Activated T-cell treated with anti-CD3 and anti-CD28 coated beads, Interleukin-2, amount 50 U/mL, for 72 hours (primary cell): ENCODE data around the gene SORBS1. TPM values are rescaled to one million over a fixed set of nuclear protein-coding genes. Genes with fewer than 3 reads are reported as not detected.
A peak's percentile ranks its signal among the peaks of the same experiment; 100 is the strongest.

ENCODE experiments used
- ATAC-seq, 2 donors: fragments of 150-1000 bp; cut with Tn5 transposase; replicated peaks in 1 of 2; 2 replicates each; pipeline ENCODE4 v1.10.0; 2021; ENCODE audit warnings: moderate library complexity in 2 of 2, mild to moderate bottlenecking in 1 of 2
- DNase-seq, 2 donors: peaks; one replicate each; pipeline ENCODE4 v3.0.0; 2021 to 2022; ENCODE audit warnings: mixed read lengths in 1 of 2
- H3K27ac Mint-ChIP-seq: one replicate; pipeline ENCODE4 v1.8.0; 2022; ENCODE audit warnings: mild to moderate bottlenecking, moderate library complexity, mixed read lengths
- H3K27me3 Mint-ChIP-seq: one replicate; pipeline ENCODE4 v1.8.0; 2022; ENCODE audit warnings: low read depth, mixed read lengths
- H3K36me3 Mint-ChIP-seq, 2 donors: one replicate each; pipeline ENCODE4 v1.8.0; 2022; ENCODE audit warnings: mixed read lengths in 2 of 2, mild to moderate bottlenecking in 1 of 2; ENCODE audit not compliant: insufficient read depth in 2 of 2
- H3K4me1 Mint-ChIP-seq: one replicate; pipeline ENCODE4 v1.8.0; 2022; ENCODE audit warnings: low read depth, mixed read lengths
- H3K4me3 Mint-ChIP-seq, 2 donors: one replicate each; pipeline ENCODE4 v1.8.0; 2022; ENCODE audit warnings: mild to moderate bottlenecking in 2 of 2, mixed read lengths in 2 of 2, moderate library complexity in 2 of 2
- H3K9me3 Mint-ChIP-seq, 2 donors: one replicate each; pipeline ENCODE4 v1.8.0; 2022; ENCODE audit warnings: mixed read lengths in 2 of 2
- total RNA-seq, 2 donors: library from RNA; stranded (reverse); gene quantifications; one replicate each; pipeline ENCODE4 v1.2.3, GENCODE V29; 2022

Gene SORBS1
- total RNA-seq, 2 donors from 2014 or later = 1.2 to 2.4 TPM

DNA sequence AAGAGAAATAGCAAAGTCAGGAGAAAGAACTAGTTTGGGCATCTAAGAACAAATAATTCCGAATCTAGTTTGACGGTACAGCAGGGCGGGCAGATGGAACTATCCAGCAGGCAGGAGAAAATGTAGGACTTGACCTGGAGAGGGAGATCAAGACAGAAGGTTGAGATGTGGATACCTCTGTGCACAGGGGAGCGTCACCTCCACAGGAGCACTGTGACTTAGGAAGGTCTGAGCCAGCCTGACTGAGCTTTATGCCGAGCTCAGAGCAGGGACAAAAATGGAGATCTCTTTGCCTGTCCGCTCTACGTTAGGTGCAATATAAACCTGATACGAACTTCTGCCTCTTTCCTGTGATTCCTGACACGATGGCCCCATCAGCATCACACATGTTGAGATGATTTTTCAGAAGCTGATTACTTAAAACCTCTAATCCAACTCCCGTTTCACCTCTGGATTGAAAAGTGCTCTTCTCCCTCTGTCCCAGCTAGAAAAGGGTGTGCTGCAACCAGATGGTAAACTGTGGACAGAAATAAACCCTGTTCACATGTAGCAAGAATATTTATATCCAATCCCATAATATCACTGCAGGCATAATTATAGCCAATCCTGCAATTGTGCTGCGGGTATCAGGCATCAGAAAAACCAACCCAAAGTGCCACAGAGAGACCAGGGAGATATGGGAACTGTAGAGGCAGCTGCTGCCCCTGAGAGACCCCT lies 13.6 kb upstream of the SORBS1 start:
- Mint-ChIP-seq H3K36me3 (no peaks in the 10 kb centered on the region), H3K4me3 (no peak overlapping the region), H3K27ac (no peak overlapping the region), H3K4me1 (no peaks in the 10 kb centered on the region), H3K9me3 (no peaks in the 10 kb centered on the region), H3K27me3 (peaks cover 33% of the 10 kb centered on the region)
- DNase-seq (no peak), ATAC-seq (no peak)

DNA sequence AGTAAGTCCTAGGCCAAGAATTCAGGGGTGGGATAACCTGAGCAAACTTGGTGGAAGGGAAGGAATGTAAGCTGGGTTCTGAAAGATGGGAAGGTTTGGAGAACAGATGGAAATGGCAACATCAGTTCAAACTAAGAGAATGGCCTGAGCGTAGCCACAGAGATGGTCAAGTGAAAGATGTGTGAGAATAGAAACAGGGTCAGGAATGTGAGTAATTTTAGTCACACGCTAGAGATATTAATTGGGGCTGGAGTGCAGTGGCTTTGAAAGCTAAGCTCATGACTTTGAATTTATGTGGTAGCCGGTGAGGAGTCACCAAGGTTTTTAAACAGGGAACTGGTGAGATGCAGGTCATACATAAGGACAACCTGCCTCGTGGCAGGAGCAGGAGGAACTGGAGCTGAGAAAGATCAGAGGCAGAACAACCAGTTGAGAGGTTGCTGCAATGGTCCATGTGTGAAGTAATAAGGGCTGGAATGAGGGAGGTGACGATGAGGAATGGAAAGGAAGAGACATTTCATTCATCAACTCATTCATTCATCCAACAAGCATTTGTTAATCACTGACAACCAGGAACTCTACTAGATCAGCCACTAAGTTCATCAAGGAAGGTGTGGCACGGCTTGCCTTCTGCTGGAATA lies 12.9 kb upstream of the SORBS1 start:
- Mint-ChIP-seq H3K36me3 (no peaks in the 10 kb centered on the region), H3K27ac (no peak overlapping the region), H3K9me3 (no peaks in the 10 kb centered on the region), H3K4me3 (no peak overlapping the region), H3K4me1 (no peaks in the 10 kb centered on the region), H3K27me3 (peaks cover 27% of the 10 kb centered on the region)
- no peak for ATAC-seq
- no peak for DNase-seq

DNA sequence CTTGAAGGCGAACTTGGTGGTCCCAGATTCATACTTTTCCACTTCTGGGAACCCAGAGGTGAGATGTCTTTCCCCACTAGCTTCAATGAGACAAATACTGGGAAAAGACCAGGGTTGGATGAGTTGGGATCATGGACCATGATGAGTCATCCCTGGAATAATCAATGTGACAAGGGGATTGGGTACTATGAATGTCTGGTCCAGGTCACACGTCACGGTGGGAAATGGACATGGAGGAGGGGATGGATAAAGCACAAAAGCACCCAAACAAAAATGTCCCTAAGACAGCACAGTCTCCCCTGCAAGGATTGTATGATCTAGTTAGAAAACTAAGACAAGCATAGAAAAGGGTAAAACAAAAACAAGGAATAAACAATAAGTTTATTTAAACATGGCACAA lies 12.4 kb upstream of the SORBS1 start:
- no peak overlapping the region for H3K4me3 Mint-ChIP-seq
- H3K27ac Mint-ChIP-seq = no peak overlapping the region
- H3K36me3 Mint-ChIP-seq = no peaks in the 10 kb centered on the region
- DNase-seq = no peak
- H3K27me3 Mint-ChIP-seq = peaks cover 22% of the 10 kb centered on the region
- no peaks in the 10 kb centered on the region for H3K9me3 Mint-ChIP-seq
- ATAC-seq = no peak
- no peaks in the 10 kb centered on the region for H3K4me1 Mint-ChIP-seq

DNA sequence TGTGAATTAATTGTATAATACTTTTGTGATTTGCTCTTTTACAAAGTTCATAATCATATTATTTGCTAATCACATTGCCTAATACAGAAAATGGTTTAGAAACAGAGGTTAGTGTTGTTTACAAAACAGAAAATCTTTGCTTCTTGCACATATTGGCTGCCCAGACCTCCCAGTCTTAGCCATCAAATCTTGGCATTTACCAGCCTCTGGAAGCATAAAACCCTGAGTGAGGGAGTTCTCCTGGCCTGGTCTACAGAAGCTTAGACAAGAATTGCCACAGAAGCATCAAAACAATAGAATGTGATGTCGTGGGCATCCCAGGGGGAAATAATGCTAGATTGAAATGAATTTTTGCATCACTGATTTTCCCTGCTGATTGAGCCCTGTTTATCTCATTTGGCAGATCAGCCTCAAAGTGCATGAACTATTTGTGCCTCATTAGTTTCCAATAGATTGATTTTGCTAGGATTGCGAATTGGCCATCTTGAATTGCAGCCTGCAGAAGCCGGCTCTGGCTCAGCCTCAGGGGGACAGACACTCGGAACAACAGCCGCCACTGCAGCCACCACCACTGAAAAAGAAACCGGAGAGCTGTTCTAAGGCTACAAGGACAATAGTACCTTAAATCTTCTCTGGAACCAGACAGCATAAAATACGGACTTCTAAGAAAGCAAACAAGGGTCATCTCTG lies 11.1 kb upstream of the SORBS1 start:
- DNase-seq (no peak), ATAC-seq (no peak)
- Mint-ChIP-seq H3K4me3 (no peak overlapping the region), H3K27ac (no peak overlapping the region), H3K27me3 (peaks cover 15% of the 10 kb centered on the region), H3K4me1 (no peaks in the 10 kb centered on the region), H3K9me3 (no peaks in the 10 kb centered on the region), H3K36me3 (no peaks in the 10 kb centered on the region)

DNA sequence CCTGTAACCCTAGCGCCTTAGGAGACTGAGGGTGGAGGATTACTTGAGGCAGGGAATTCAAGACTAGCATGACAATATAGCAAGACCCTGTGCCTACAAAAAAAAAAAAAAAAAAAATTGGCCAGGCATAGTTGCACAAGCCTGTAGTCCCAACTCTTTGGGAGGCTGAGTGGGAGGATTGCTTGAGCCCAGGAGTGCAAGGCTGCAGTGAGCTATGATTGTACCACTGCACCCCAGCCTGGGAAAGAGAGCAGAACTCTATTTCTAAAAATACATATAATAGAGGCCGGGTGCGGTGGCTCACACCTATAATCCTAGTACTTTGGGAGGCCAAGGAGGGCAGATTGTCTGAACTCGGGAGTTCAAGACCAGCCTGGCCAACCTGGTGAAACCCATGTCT lies 10.2 kb upstream of the SORBS1 start:
- no peak for ATAC-seq
- Mint-ChIP-seq H3K9me3 (no peaks in the 10 kb centered on the region), H3K27me3 (peaks cover 15% of the 10 kb centered on the region), H3K4me3 (no peak overlapping the region), H3K4me1 (no peaks in the 10 kb centered on the region), H3K27ac (no peak overlapping the region), H3K36me3 (no peaks in the 10 kb centered on the region)
- no peak for DNase-seq

DNA sequence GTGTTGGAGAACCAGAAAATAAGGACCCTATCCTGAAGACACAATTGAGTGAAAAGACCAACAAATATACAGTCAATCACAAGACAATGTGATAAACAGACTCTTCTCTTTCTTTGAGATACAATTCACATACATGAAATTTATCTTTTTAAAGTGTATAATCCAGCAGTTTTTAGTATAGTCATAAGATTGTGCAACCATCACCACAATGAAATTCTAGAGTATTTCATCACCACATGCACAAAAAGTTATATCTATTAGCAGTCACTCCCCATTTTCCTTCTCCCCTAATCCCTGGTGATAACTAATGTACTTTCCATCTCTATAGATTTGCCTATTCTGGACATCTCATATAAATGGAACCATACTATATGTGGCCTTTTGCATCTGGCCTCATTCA lies 8.2 kb upstream of the SORBS1 start:
- ATAC-seq (no peak), DNase-seq (no peak)
- H3K36me3 Mint-ChIP-seq = no peaks in the 10 kb centered on the region
- H3K9me3 Mint-ChIP-seq = no peaks in the 10 kb centered on the region
- no peak overlapping the region for H3K4me3 Mint-ChIP-seq
- no peaks in the 10 kb centered on the region for H3K4me1 Mint-ChIP-seq
- peaks cover 12% of the 10 kb centered on the region for H3K27me3 Mint-ChIP-seq
- no peak overlapping the region for H3K27ac Mint-ChIP-seq

DNA sequence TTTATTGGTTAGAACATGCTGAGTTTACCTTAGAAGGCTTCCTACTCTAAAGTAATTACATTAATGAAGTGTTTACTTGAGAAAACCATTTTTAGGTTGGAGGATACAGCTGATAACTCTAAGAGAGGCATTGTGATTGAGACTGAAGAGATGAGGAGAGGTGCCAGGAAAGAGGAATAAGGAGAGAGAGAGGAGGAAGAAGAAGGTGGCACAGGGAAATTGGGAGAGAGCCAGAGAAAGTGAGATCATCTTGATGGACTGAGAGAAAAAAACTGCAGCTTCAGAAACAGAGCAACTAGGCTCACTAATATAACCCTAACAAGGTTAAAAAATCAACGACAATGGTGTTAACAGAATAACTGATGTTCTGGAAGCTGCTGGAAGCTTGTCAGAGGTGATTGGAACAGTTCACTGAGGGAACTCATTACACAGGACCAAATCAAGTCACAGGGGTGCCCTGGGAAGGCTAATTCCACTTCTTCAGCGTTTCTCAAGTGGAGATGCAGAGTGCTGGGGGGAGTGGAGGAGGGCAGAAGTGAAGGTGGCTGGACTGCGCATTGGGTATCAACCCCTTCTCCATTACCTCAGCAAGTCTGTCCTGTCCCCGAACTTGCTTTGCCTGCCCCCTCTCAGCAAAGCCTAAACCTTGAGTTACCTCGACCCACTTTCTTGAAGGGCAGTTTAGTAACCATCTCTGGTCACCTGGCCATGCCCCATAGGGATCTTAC lies 6.9 kb upstream of the SORBS1 start:
- no peaks in the 10 kb centered on the region for H3K9me3 Mint-ChIP-seq
- H3K27me3 Mint-ChIP-seq = no peaks in the 10 kb centered on the region
- no peak overlapping the region for H3K4me3 Mint-ChIP-seq
- no peak for ATAC-seq
- H3K36me3 Mint-ChIP-seq = no peaks in the 10 kb centered on the region
- DNase-seq = no peak
- no peak overlapping the region for H3K27ac Mint-ChIP-seq
- H3K4me1 Mint-ChIP-seq = no peaks in the 10 kb centered on the region

DNA sequence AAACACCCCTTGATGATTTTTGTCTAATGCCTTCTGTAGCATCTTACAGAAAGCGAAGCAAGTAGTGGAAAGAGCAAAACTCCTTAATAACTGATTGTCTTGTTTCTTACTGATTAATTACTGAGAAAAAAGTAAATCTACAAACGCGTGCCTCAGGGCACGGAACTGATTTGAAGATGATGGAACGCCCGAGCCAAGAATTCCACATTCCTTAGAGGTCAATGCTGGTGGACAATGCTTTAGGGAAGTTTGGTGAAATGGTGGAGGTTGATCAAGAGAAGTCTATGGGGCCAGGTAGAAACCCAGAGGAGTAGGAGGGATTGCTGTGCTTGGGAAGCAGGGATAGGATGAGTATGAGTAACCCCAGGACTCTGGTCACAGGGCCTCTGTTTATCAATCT lies 5.0 kb upstream of the SORBS1 start:
- H3K9me3 Mint-ChIP-seq = no peaks in the 10 kb centered on the region
- no peak for DNase-seq
- ATAC-seq = no peak
- H3K27me3 Mint-ChIP-seq = peaks cover 7% of the 10 kb centered on the region
- peaks cover 6% of the 10 kb centered on the region for H3K4me1 Mint-ChIP-seq
- H3K27ac Mint-ChIP-seq = no peak overlapping the region
- no peak overlapping the region for H3K4me3 Mint-ChIP-seq
- H3K36me3 Mint-ChIP-seq = no peaks in the 10 kb centered on the region

DNA sequence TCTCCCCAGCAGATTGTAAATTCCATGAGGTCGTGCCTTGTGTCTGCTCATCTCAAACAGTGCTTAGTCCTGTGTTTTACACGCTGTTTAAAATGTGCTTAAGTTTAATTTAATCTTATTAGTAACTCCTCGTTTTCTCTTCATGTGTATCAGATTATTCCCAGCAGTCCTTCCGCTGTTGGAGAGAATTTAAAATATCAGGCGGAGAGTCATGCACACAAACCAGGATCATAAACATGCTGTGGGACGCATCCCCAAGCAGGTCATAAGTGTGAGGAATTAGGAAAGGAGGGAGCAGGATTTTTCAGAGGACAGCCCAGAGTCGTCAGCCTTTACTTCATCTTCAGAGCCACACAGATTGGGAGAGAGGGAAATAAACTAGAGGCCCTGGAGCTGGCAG lies 4.2 kb upstream of the SORBS1 start:
- H3K36me3 Mint-ChIP-seq = peaks cover 0 to 1% of the 10 kb centered on the region in 2 donors

DNA sequence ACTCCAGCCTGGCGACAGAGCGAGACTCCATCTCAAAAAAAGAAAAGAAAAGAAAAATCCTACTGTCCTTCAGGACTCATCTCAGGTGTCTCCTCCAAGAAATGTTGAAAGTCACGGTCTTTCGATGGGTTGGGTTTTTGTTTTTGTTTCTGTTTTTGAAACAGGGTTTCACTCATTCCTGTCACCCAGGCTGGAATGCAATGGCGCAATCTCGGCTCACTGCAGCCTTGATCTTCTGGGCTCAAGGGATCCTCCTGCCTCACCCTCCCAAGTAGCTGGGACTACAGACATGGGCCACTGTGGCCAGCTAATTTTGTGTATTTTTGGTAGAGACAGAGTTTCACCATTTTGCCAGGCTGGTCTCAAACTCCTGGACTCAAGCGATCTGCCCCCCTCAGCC lies 3.1 kb upstream of the SORBS1 start:
- no peak for ATAC-seq
- Mint-ChIP-seq H3K4me1 (peaks cover 20% of the 10 kb centered on the region), H3K4me3 (no peak overlapping the region), H3K27ac (no peak overlapping the region), H3K27me3 (peaks cover 18% of the 10 kb centered on the region), H3K36me3 (peaks cover 0 to 1% of the 10 kb centered on the region in 2 donors), H3K9me3 (no peaks in the 10 kb centered on the region)
- no peak for DNase-seq

More for the DNA sequence above, 4.2 kb upstream of the SORBS1 start:
- Mint-ChIP-seq H3K4me1 (peaks cover 11% of the 10 kb centered on the region), H3K27ac (no peak overlapping the region), H3K27me3 (peaks cover 8% of the 10 kb centered on the region), H3K4me3 (no peak overlapping the region), H3K9me3 (no peaks in the 10 kb centered on the region)
- DNase-seq (no peak), ATAC-seq (no peak)

DNA sequence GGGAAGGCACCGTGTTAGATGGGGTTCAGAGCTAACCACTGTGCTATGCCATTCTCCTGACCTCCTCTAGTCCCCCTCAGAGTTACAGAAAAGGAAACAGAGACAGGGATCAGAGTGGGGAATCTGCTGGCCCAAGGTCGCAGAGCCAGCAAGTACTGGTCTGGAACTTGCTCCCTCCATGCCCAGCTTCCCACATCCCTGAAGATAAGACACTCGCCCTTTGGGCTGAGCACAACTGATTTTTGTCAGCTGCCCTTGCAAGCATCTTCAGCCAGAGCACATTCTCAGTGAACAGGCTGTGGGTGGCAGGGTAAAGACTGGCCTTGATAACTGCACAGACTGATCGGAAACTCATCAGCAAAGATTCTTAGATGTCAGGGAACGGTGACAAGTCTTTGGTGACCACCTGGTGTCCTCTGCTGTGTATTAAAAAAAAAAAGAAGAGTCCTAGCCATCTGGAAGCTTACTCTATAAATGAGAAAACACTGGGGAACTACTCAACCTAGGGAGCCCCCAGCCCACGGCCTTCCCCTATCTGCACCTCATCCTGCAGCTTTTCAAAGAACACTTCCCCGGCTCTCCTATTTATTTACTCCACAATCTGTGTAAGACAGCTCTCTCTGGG lies 1.3 kb upstream of the SORBS1 start:
- H3K27ac Mint-ChIP-seq = no peak overlapping the region
- H3K9me3 Mint-ChIP-seq = no peaks in the 10 kb centered on the region
- DNase-seq (no peak), ATAC-seq (no peak)
- peaks cover 0 to 1% of the 10 kb centered on the region in 2 donors for H3K36me3 Mint-ChIP-seq
- H3K4me1 Mint-ChIP-seq = peaks cover 20% of the 10 kb centered on the region
- no peak overlapping the region for H3K4me3 Mint-ChIP-seq
- H3K27me3 Mint-ChIP-seq = peaks cover 35% of the 10 kb centered on the region

DNA sequence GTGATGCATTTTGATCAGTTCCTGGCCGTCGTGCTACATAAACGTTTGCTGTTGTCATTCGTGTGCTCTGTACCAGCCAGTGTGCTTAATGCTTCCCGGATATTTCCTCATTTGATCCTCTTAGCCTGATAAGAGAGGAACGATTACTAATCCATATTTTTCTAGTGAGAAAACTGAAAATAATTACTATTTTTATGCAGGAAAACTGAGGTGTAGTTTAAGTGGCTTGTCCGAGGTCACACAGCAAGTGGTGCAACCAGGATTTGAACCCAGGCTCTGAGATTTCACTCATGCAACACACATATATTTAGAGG lies 650 bp upstream of the SORBS1 start:
- Mint-ChIP-seq H3K9me3 (no peaks in the 10 kb centered on the region), H3K36me3 (peaks cover 0 to 1% of the 10 kb centered on the region in 2 donors), H3K27ac (no peak overlapping the region), H3K27me3 (peaks cover 35% of the 10 kb centered on the region), H3K4me3 (peak overlapping the region; percentile 81 to 82), H3K4me1 (peaks cover 20% of the 10 kb centered on the region)
- no peak for ATAC-seq
- DNase-seq = no peak
